CD4-positive, alpha-beta T cell treated with Interleukin-15 for 4 hours (primary cell): ENCODE measurements around the gene NUP85.
"Not testable (repeated sequence)": the region's sequence is repeated elsewhere in the genome, so short reads cannot be mapped to it uniquely, and the experiment has no call there.

ENCODE experiments used
- DNase-seq: peaks from one replicate; pipeline ENCODE4 v3.0.0-alpha.2; 2020; ENCODE audit warnings: low spot score

NUP85 gene

DNA sequence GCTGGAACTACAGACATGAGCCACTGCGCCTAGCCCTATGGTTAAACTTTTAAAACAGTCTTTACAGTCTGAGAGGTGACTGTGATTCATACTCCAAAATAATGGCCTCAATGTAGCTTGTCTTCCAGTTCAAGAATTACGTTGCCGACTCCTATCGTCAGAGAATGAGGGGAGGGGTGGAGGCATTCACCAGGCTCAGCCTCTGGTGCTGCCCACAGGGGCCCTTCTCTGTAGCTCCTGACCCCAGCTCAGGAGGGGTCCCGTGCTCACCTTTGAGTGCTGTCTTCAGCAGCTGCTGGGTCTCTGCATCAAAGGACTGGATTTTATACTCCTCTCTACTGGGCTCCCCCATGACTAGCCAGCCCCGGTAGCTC, 64.4 kb downstream of the NUP85 start:
- DNase-seq: no peak

DNA sequence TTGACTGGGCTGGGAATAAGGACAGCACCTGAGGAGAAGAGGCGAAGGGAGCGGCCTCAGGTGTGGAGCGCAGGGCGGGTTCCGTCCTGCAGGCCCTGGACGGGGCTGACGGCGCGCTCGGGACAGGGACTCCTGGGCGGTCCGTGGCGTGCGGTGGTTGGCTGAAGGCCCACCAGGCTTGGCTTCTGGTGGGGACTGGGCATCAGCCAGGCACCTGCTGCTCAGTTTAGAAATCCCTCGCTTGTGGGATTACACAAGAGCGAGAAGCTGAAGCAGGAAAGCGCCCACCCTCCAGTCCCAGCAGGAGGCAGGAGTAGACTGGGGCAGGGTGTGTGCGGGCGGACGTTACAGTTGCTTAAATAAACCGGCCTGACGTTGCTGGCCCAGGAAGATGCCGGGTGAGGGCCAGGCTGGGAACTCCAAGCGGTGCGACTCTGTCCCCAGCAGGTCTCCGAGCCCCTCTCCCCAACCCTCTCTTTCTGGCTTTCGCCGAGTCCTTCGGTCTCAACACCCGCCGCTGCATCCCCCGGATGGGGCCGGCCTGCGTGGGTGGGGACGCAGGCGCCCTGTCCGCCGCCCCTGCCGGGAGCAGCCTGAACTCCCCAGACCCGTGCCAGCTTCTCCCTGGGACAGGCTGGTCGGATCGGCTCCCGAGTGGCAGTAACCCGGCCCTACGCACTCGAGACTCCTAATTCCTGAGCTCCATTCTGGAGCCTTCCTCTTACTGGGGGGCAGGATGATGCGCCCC, 64.9 kb downstream of the NUP85 start:
- DNase-seq: peak; percentile 25

GRCh38 chr17:75270966-75271232, 65.4 kb downstream of the NUP85 start, which contains the start of gene MIF4GD:
Gene MIF4GD (minus strand): TSS chr17:75271231. CDS start chr17:75270195, 1,036 bp downstream.
- no peak for DNase-seq

DNA sequence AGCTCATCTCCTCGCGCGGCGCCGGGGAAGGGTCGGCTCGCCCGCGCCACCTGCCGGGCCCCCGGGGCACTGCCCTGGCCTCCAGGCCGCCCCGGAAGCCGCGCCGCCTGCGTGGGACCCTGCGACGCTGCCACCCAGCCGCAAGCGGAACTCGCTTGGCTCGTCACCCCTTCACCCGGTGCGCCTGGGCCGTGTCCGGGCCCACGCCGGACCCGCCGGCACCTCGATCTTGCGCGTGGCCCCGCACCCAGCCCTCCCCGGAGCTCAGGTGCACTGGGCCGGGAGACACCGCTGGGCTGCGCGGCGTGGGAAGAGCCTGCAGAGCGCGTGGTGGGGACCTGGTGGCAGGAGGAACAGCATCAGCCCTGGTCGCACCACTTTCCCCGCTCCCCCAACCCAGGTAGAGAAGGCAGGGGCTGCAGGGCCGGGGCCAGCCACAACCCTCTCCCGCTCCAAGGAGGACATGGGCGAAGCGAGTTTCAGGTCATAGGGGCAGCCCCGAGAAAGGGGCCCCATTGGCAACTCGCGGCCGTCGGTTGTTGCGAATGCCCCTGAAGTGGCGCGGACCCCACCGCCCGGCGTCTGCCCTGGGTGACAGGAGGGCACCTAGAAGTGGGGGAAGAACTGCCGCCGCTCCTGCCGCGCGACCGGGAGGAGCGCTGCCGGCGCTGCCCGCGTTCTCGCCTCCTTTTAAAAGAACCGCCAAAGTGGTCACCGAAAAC, 65.9 kb downstream of the NUP85 start:
- peak; percentile 87 for DNase-seq

DNA sequence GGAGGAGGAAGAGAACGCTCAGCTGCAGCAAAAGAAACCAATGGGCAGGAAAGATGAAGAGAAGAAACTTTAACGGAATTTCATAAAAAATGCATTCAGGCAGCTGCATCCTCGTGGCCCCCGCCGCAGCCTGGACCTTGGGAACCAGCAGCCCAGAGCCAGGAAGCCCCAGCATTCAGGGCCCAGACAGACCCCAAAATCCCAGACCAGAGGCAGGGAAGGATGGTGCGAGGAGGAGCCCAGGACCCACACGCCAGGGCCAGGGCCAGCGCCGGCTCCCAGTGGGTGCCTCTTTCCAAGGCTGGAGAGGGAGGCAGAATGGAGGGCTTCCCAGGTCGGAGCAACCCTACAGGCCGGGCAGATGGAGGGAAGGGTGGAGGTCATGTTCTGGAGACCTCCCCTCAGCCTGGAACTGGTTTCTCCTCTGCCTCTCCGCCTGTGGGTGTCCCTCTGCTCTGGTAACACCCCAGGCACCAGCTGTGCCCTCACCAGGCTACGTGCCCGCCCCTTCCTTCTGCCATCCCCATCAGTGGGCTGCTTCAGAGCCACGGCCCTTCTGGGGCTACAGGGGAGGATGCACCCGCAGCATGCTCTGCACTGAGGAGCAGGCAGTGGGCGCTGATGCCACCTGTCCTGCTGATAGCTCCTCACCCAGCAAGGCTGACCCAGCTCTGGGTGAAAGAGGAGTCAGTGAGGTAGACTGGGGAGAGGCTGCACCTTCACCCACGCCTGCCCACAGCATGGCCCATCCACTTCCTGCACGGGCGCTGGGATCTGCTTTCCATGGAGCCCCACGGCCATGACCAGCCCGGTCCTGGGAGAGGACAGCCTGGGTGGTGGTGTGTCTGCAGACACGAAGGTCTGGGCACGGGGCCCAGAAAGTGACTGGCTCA, 66.7 kb downstream of the NUP85 start:
- no peak for DNase-seq

DNA sequence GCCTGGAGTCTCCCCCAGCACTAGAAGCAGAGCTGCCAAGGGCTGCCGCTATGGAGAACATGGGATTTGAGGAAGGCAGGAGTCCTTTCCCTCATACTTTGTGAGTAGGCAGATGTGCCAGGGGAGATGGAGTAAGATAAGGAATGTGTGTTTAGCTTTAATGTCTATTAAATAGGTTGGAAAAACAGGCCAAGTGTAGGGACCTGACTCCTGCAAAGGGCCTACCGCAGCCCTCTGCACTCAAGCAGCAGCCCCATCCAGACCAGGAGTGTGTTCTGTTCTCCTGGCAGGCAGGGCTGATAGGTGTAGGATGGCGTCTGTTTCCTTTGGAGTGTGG, 67.3 kb downstream of the NUP85 start:
- no peak for DNase-seq

DNA sequence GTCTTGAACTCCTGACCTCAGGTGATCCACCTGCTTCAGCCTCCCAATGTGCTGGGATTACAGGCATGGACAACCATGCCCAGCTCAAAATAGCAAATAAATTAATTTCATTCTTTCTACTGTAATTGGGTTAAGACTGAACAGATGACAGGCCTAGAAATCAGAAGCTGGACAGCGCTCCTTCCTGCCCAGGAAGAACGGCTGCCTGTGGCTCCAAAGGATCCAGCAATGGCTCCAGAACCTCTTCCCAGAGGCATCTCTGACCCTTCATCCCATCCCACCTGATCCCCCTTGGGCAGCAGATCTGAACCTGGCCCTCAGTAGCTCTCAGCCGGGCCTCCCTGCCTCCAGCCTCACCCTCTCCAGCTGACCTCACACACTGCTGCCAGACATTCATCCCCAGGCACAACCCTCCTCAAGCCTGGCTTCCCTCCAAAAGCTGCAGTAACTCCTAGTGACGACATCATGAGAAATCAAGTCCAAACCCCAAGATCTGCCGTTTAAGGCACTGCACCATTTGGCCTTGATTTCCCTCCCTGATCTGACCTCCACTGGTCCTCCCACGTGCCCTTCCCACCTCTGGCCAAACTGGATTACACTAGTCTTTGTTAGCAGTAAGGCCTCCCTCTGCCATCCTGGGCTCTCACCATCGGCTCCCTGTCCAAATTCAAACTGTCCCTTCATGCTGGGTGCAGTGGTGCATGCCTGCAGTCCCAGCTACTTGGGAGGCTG, 68.7 kb downstream of the NUP85 start:
- DNase-seq: no peak

- DNase-seq: no peak
Observed at GRCh38 chr17:75277664-75278071, 72.2 kb downstream of the NUP85 start.

- DNase-seq: not testable (repeated sequence)
Observed at GRCh38 chr17:75280189-75280588, 74.7 kb downstream of the NUP85 start.

GRCh38 chr17:75285123-75285522, 79.6 kb downstream of the NUP85 start:
- no peak for DNase-seq
